Bone marrow (tissue), 2 donors: Measurements from ENCODE around the gene FAM13C.

Experiments used
- DNase-seq, 2 donors: peaks; one replicate each; lab custom pipeline; 2025; lab: John Stamatoyannopoulos, UW

FAM13C gene

GRCh38 chr10:59317066-59317465 is 45.3 kb downstream of the FAM13C start:
- no peak for DNase-seq

GRCh38 chr10:59315465-59315864 is 46.9 kb downstream of the FAM13C start:
- no peak for DNase-seq

- DNase-seq = no peak
Observed at GRCh38 chr10:59314268-59314667, 48.1 kb downstream of the FAM13C start.

- no peak for DNase-seq
Observed at GRCh38 chr10:59312247-59312646, 50.1 kb downstream of the FAM13C start.

- no peak for DNase-seq
Observed at GRCh38 chr10:59311025-59311424, 51.3 kb downstream of the FAM13C start.

GRCh38 chr10:59310324-59310914 is 51.9 kb downstream of the FAM13C start:
- no peak for DNase-seq

- no peak for DNase-seq
Observed at GRCh38 chr10:59304521-59305097, 57.7 kb downstream of the FAM13C start.

GRCh38 chr10:59303018-59303417 is 59.3 kb downstream of the FAM13C start:
- DNase-seq = no peak

- DNase-seq = no peak
Observed at GRCh38 chr10:59302381-59302780, 60.0 kb downstream of the FAM13C start.

- no peak for DNase-seq
Observed at GRCh38 chr10:59301067-59301754, 61.1 kb downstream of the FAM13C start.

- DNase-seq = no peak
Observed at GRCh38 chr10:59300386-59300785, 62.0 kb downstream of the FAM13C start.

- DNase-seq = no peak
Observed at GRCh38 chr10:59299933-59300332, 62.4 kb downstream of the FAM13C start.

- no peak for DNase-seq
Observed at GRCh38 chr10:59290448-59290847, 71.9 kb downstream of the FAM13C start.

- DNase-seq = no peak
Observed at GRCh38 chr10:59289853-59290252, 72.5 kb downstream of the FAM13C start.

- DNase-seq = no peak
Observed at GRCh38 chr10:59287587-59288255, 74.6 kb downstream of the FAM13C start.

GRCh38 chr10:59285848-59286247 is 76.5 kb downstream of the FAM13C start:
- no peak for DNase-seq

GRCh38 chr10:59285073-59285472 is 77.3 kb downstream of the FAM13C start:
- no peak for DNase-seq

- DNase-seq = no peak
Observed at GRCh38 chr10:59284118-59284975, 78.0 kb downstream of the FAM13C start.

GRCh38 chr10:59283456-59284091 is 78.8 kb downstream of the FAM13C start:
- DNase-seq = no peak

GRCh38 chr10:59281861-59282260 is 80.5 kb downstream of the FAM13C start:
- DNase-seq = no peak

- no peak for DNase-seq
Observed at GRCh38 chr10:59279991-59280505, 82.3 kb downstream of the FAM13C start.
